Chondrocyte (in vitro differentiated cells): ENCODE measurements around the gene CST9L. TPM values are rescaled to one million over a fixed set of nuclear protein-coding genes. Genes with fewer than 3 reads are reported as not detected.

Experiments
- DNase-seq: peaks from one replicate; pipeline ENCODE4 v3.0.0; 2021; ENCODE audit warnings: mixed read lengths, low spot score
- H3K27ac Mint-ChIP-seq: one replicate; pipeline ENCODE4 v1.8.0; 2021; ENCODE audit warnings: mild to moderate bottlenecking, moderate library complexity, mixed read lengths; ENCODE audit not compliant: unreplicated experiment
- H3K27me3 Mint-ChIP-seq: 2 replicates; pipeline ENCODE4 v1.8.0; 2021; ENCODE audit warnings: low read depth, mixed read lengths
- H3K36me3 Mint-ChIP-seq: 2 replicates; pipeline ENCODE4 v1.8.0; 2021; ENCODE audit warnings: low read depth, mixed read lengths
- H3K4me1 Mint-ChIP-seq: 2 replicates; pipeline ENCODE4 v1.8.0; 2021; ENCODE audit warnings: low read depth, mild to moderate bottlenecking, mixed read lengths
- H3K4me3 Mint-ChIP-seq: one replicate; pipeline ENCODE4 v1.8.0; 2021; ENCODE audit warnings: mild to moderate bottlenecking, moderate library complexity, mixed read lengths; ENCODE audit not compliant: unreplicated experiment
- H3K9me3 Mint-ChIP-seq: 2 replicates; pipeline ENCODE4 v1.8.0; 2021; ENCODE audit warnings: low read depth, mixed read lengths
- CTCF ChIP-seq: fragments of 200-600 bp; sonication (generic); IDR thresholded peaks from 2 replicates; pipeline ENCODE4 v1.5.0; 2021; ENCODE audit warnings: antibody characterized with exemption, mild to moderate bottlenecking, moderate library complexity
- total RNA-seq: library from RNA; stranded (reverse); gene quantifications from 3 replicates; pipeline ENCODE4 v1.2.1, GENCODE V29; 2021

CST9L gene
- total RNA-seq, 1 donor from 2014 or later = not detected

- Mint-ChIP-seq H3K27ac (no peak overlapping the region), H3K36me3 (no peaks in the 10 kb centered on the region), H3K4me3 (no peak overlapping the region), H3K4me1 (no peaks in the 10 kb centered on the region), H3K27me3 (no peaks in the 10 kb centered on the region), H3K9me3 (peaks cover 18% of the 10 kb centered on the region)
- no peak for TF ChIP-seq CTCF
- no peak for DNase-seq
Observed at GRCh38 chr20:23532533-23532932, 35.8 kb downstream of the CST9L start.

- H3K27ac Mint-ChIP-seq = no peak overlapping the region
- peaks cover 2% of the 10 kb centered on the region for H3K36me3 Mint-ChIP-seq
- peaks cover 2% of the 10 kb centered on the region for H3K27me3 Mint-ChIP-seq
- H3K9me3 Mint-ChIP-seq = peaks cover 18% of the 10 kb centered on the region
- no peak for DNase-seq
- TF ChIP-seq CTCF = no peak
- H3K4me3 Mint-ChIP-seq = no peak overlapping the region
- no peaks in the 10 kb centered on the region for H3K4me1 Mint-ChIP-seq
Observed at GRCh38 chr20:23530937-23531567, 37.2 kb downstream of the CST9L start.

- no peak overlapping the region for H3K4me3 Mint-ChIP-seq
- peaks cover 2% of the 10 kb centered on the region for H3K27me3 Mint-ChIP-seq
- no peak overlapping the region for H3K27ac Mint-ChIP-seq
- TF ChIP-seq CTCF = no peak
- no peaks in the 10 kb centered on the region for H3K4me1 Mint-ChIP-seq
- DNase-seq = no peak
- peaks cover 2% of the 10 kb centered on the region for H3K36me3 Mint-ChIP-seq
- H3K9me3 Mint-ChIP-seq = peaks cover 18% of the 10 kb centered on the region
Observed at GRCh38 chr20:23528867-23529431, 39.3 kb downstream of the CST9L start.

- peak; percentile 35 for TF ChIP-seq CTCF
- peaks cover 18% of the 10 kb centered on the region for H3K9me3 Mint-ChIP-seq
- no peaks in the 10 kb centered on the region for H3K4me1 Mint-ChIP-seq
- H3K27me3 Mint-ChIP-seq = peaks cover 4% of the 10 kb centered on the region
- DNase-seq = no peak
- H3K36me3 Mint-ChIP-seq = peaks cover 2% of the 10 kb centered on the region
- no peak overlapping the region for H3K27ac Mint-ChIP-seq
- H3K4me3 Mint-ChIP-seq = no peak overlapping the region
Observed at GRCh38 chr20:23526850-23527249, 41.4 kb downstream of the CST9L start.

- H3K36me3 Mint-ChIP-seq = peaks cover 2% of the 10 kb centered on the region
- H3K4me1 Mint-ChIP-seq = no peaks in the 10 kb centered on the region
- TF ChIP-seq CTCF = no peak
- no peak overlapping the region for H3K27ac Mint-ChIP-seq
- no peak for DNase-seq
- H3K4me3 Mint-ChIP-seq = no peak overlapping the region
- peaks cover 10% of the 10 kb centered on the region for H3K9me3 Mint-ChIP-seq
- H3K27me3 Mint-ChIP-seq = peaks cover 4% of the 10 kb centered on the region
Observed at GRCh38 chr20:23524146-23524545, 44.1 kb downstream of the CST9L start.
